MM.1S (cell line): ENCODE data around the gene MED25.

ENCODE experiments used
- DNase-seq: peaks from one replicate; pipeline ENCODE4 v3.0.0-alpha.2; 2015
- H2AFZ ChIP-seq: fragments of 300-600 bp; sonication (generic); 2 replicates; pipeline ENCODE4 v1.6.0; 2016; ENCODE audit warnings: antibody characterized with exemption, low read length
- H3F3A ChIP-seq: fragments of 300-600 bp; sonication (generic); 2 replicates; pipeline ENCODE4 v1.6.1; 2016; ENCODE audit warnings: mild to moderate bottlenecking, antibody characterized with exemption, low read length, moderate library complexity, mixed read lengths; ENCODE audit not compliant: insufficient read depth
- H3K27ac ChIP-seq: fragments of 300-600 bp; sonication (generic); 2 replicates; pipeline ENCODE4 v1.5.1; 2016; ENCODE audit warnings: mild to moderate bottlenecking, low read length
- H3K27me3 ChIP-seq: fragments of 300-600 bp; sonication (generic); replicated peaks from 2 replicates; pipeline ENCODE4 v1.6.0; 2016; ENCODE audit warnings: low read length; ENCODE audit not compliant: insufficient read depth
- H3K36me3 ChIP-seq: fragments of 300-600 bp; sonication (generic); replicated peaks from 2 replicates; pipeline ENCODE4 v1.6.1; 2016; ENCODE audit warnings: mild to moderate bottlenecking, low read length, mixed read lengths; ENCODE audit not compliant: insufficient read depth
- H3K4me1 ChIP-seq: fragments of 300-600 bp; sonication (generic); 2 replicates; pipeline ENCODE4 v1.6.1; 2016; ENCODE audit warnings: low read length, mixed read lengths
- H3K4me2 ChIP-seq: fragments of 300-600 bp; sonication (generic); 2 replicates; pipeline ENCODE4 v1.6.0; 2016; ENCODE audit warnings: low read depth, low read length
- H3K4me3 ChIP-seq: fragments of 300-600 bp; sonication (generic); 2 replicates; pipeline ENCODE4 v1.5.1; 2016; ENCODE audit warnings: low read length, mixed read lengths
- H3K79me2 ChIP-seq: fragments of 300-600 bp; sonication (generic); 2 replicates; pipeline ENCODE4 v1.6.1; 2016; ENCODE audit warnings: mixed run types, low read length, mixed read lengths
- H3K9ac ChIP-seq: fragments of 300-600 bp; sonication (generic); 2 replicates; pipeline ENCODE4 v1.6.1; 2016; ENCODE audit warnings: low read length, mixed read lengths
- H3K9me2 ChIP-seq: fragments of 300-600 bp; sonication (generic); replicated peaks from 2 replicates; pipeline ENCODE4 v1.6.1; 2016; ENCODE audit warnings: mild to moderate bottlenecking, low read length, mixed read lengths; ENCODE audit not compliant: insufficient read depth
- H3K9me3 ChIP-seq: fragments of 300-600 bp; sonication (generic); replicated peaks from 2 replicates; pipeline ENCODE4 v1.6.1; 2016; ENCODE audit warnings: mild to moderate bottlenecking, low read length, mixed read lengths; ENCODE audit not compliant: insufficient read depth
- H4K20me1 ChIP-seq: fragments of 300-600 bp; sonication (generic); 2 replicates; pipeline ENCODE4 v1.6.1; 2016; ENCODE audit warnings: mild to moderate bottlenecking, low read length, moderate library complexity, mixed read lengths; ENCODE audit not compliant: insufficient read depth
- EZH2 ChIP-seq: fragments of 300-600 bp; sonication (generic); optimal IDR thresholded peaks from 2 replicates; pipeline ENCODE3; 2017; ENCODE audit warnings: low read depth, mild to moderate bottlenecking, antibody characterized with exemption, low read length, mixed read lengths
- EZH2phosphoT487 ChIP-seq: fragments of 300-600 bp; sonication (generic); IDR thresholded peaks from 2 replicates; pipeline ENCODE4 v1.6.1; 2018; ENCODE audit warnings: antibody characterized with exemption, low read length
- TF ChIP-seq, protein P1 (sequence below): fragments of 300-600 bp; sonication (generic); IDR thresholded peaks from 2 replicates; pipeline ENCODE4 v1.5.1; 2016; ENCODE audit warnings: antibody characterized with exemption, low read length, mixed read lengths

The MED25 gene

DNA sequence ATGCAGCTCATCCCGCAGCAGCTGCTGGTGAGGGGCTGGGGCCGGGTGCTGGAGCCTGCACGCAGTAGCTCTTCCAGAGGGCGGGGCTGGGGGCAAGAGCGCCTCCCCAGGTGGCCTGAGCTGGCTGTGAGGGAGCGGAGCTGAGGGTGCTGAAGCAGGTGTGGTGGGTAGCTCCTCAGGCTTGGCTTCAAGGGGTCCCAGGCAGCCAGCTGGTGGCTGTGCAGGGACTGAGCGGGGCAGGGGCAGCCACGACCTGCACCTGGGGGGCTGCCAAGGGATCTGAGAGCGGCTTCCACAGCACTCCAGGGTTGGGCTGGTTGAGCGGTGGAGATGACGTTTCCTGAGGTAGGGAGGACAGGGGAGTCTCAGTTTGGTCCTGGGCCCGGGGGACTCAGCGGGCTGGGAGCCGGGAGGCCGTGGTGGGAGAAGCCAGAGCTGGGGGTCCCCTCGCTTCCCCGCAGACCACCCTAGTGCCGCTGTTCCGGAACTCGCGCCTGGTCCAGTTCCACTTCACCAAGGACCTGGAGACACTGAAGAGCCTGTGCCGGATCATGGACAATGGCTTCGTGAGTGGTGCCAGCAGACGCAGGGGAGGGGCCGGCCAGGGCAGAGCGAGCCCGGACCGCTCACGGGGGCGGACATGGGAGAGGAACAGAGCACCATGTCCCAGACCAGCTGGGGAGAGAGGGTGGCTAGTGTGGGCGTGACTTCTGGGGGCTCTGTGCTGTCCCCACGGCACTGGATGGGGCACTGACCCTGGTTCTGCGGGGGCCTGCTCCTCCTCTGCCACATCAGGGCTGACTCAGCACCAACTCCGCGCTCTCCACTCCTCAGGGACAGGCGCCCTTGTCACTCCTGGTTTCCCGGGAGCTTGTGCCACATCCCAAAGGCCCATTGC, 40.2 kb downstream of the MED25 start:
- Histone ChIP-seq H3K4me2 (no peak overlapping the region), H3K9ac (no peak overlapping the region), H3K9me2 (no peaks in the 10 kb centered on the region), H3K27ac (no peak overlapping the region), H3K27me3 (no peaks in the 10 kb centered on the region), H3K4me1 (no peaks in the 10 kb centered on the region), H3F3A (peaks cover 7% of the 10 kb centered on the region; the same call in 1 of the 2 replicates), H2AFZ (no peak overlapping the region), H3K4me3 (no peak overlapping the region), H3K36me3 (0 out of 2 replicates have a peak, but pooled peaks cover 1% of the 10 kb centered on the region), H3K9me3 (no peaks in the 10 kb centered on the region), H3K79me2 (peaks cover 14% of the 10 kb centered on the region), H4K20me1 (no peaks in the 10 kb centered on the region)
- no peak for DNase-seq
- TF ChIP-seq EZH2phosphoT487 = no peak
- TF ChIP-seq, protein P1, sequence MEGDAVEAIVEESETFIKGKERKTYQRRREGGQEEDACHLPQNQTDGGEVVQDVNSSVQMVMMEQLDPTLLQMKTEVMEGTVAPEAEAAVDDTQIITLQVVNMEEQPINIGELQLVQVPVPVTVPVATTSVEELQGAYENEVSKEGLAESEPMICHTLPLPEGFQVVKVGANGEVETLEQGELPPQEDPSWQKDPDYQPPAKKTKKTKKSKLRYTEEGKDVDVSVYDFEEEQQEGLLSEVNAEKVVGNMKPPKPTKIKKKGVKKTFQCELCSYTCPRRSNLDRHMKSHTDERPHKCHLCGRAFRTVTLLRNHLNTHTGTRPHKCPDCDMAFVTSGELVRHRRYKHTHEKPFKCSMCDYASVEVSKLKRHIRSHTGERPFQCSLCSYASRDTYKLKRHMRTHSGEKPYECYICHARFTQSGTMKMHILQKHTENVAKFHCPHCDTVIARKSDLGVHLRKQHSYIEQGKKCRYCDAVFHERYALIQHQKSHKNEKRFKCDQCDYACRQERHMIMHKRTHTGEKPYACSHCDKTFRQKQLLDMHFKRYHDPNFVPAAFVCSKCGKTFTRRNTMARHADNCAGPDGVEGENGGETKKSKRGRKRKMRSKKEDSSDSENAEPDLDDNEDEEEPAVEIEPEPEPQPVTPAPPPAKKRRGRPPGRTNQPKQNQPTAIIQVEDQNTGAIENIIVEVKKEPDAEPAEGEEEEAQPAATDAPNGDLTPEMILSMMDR = no peak
- TF ChIP-seq EZH2 = no peak

DNA sequence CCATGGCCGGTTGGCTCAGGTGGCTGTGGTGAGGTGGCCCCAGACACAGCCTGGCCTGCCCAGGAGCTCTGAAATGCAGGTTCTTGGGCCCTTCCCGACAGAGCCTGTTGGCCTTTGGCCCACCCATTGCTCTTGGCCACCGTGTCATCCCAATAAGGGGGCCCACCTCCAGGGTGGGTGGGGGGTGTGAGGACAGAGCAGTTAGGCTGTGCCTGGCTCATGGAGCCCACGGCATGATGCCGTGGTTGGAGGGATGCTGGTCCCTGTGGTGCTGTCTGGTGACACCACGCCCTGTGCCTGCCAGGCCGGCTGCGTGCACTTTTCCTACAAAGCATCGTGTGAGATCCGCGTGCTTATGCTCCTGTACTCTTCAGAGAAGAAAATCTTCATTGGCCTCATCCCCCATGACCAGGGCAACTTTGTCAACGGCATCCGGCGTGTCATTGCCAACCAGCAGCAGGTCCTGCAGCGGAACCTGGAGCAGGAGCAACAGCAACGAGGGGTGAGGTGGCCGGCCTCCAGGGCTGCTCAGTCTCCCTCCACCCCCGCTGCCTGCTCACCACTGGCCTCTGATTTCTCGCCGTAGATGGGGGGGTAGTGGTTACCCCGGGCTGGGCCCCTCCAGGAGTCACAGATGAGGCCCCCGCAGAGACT, 41.7 kb downstream of the MED25 start:
- no peak for DNase-seq
- Histone ChIP-seq H4K20me1 (no peaks in the 10 kb centered on the region), H3K9me2 (no peaks in the 10 kb centered on the region), H3K4me2 (no peak overlapping the region), H3K9me3 (no peaks in the 10 kb centered on the region), H3K9ac (no peak overlapping the region), H3K36me3 (peaks cover 7% of the 10 kb centered on the region), H3K4me1 (no peaks in the 10 kb centered on the region), H3F3A (peaks cover 7% of the 10 kb centered on the region; the same call in 1 of the 2 replicates), H2AFZ (no peak overlapping the region), H3K27me3 (no peaks in the 10 kb centered on the region), H3K79me2 (peaks cover 17% of the 10 kb centered on the region), H3K27ac (no peak overlapping the region), H3K4me3 (no peak overlapping the region)
- TF ChIP-seq EZH2 (no peak), EZH2phosphoT487 (no peak)
- TF ChIP-seq, protein P1 = no peak

DNA sequence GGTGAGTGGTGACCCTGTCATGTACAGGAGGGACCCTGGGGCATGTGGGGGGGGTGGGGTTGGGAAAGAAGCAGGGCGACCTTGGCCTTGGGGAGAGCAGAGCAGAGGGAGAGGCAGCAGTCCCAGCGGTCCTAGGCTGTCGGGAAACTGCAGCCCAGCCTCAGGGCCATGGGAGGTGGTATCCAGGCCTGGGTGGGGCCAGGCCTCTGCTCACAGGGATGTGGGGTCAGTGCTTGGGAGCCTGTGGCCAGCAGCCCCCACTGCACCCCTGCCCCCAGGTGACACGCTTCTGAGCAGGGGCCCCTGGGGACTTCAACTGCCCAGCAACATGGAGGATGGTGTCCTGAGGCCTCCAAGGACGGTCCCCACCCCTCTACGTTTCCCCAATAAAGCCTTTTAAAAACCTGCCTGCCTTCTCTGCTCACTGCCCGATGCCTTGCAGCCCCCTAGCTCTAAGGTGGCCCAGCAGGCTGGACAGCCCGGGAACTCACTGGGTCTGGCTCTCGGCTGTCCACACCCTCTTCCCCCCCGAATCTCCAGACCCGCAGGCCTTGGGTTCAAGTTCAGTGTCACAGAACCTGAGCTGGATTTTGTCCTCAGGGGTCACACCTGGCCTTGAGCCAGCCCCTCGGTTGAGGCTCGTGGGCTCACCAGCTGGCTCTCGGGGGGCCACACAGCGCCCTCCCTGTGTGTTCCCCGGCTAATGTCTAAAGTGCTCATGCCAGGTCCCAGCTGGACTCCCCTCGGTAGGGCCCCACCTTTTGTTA, 42.4 kb downstream of the MED25 start:
- H3K4me1 ChIP-seq = no peaks in the 10 kb centered on the region
- H3K4me2 ChIP-seq = no peak overlapping the region
- TF ChIP-seq, protein P1 = no peak
- no peak for TF ChIP-seq EZH2phosphoT487
- TF ChIP-seq EZH2 = no peak
- H3K27ac ChIP-seq = no peak overlapping the region
- peaks cover 24% of the 10 kb centered on the region for H3K79me2 ChIP-seq
- H2AFZ ChIP-seq = no peak overlapping the region
- no peak overlapping the region for H3K4me3 ChIP-seq
- H3F3A ChIP-seq = 0 out of 2 replicates have a peak, but pooled peaks cover 2% of the 10 kb centered on the region
- no peaks in the 10 kb centered on the region for H4K20me1 ChIP-seq
- H3K27me3 ChIP-seq = no peaks in the 10 kb centered on the region
- DNase-seq = no peak
- no peak overlapping the region for H3K9ac ChIP-seq
- H3K36me3 ChIP-seq = peaks cover 7% of the 10 kb centered on the region
- H3K9me3 ChIP-seq = no peaks in the 10 kb centered on the region
- H3K9me2 ChIP-seq = no peaks in the 10 kb centered on the region
